Measurements from ENCODE around the gene PCDHGA6.
"Not testable (repeated sequence)": the region's sequence is repeated elsewhere in the genome, so short reads cannot be mapped to it uniquely, and the experiment has no call there.

Gene PCDHGA6

DNA sequence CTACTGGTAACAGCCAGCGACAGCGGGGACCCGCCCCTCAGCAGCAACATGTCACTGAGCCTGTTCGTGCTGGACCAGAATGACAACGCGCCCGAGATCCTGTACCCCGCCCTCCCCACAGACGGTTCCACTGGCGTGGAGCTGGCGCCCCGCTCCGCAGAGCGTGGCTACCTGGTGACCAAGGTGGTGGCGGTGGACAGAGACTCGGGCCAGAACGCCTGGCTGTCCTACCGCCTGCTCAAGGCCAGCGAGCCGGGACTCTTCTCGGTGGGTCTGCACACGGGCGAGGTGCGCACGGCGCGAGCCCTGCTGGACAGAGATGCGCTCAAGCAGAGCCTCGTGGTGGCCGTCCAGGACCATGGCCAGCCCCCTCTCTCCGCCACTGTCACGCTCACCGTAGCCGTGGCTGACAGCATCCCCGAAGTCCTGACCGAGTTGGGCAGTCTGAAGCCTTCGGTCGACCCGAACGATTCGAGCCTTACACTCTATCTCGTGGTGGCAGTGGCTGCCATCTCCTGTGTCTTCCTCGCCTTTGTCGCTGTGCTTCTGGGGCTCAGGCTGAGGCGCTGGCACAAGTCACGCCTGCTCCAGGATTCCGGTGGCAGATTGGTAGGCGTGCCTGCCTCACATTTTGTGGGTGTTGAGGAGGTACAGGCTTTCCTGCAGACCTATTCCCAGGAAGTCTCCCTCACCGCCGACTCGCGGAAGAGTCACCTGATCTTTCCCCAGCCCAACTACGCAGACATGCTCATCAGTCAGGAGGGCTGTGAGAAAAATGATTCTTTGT lies 20.9 kb downstream of the PCDHGA6 start:
- not testable (repeated sequence) for DNase-seq

DNA sequence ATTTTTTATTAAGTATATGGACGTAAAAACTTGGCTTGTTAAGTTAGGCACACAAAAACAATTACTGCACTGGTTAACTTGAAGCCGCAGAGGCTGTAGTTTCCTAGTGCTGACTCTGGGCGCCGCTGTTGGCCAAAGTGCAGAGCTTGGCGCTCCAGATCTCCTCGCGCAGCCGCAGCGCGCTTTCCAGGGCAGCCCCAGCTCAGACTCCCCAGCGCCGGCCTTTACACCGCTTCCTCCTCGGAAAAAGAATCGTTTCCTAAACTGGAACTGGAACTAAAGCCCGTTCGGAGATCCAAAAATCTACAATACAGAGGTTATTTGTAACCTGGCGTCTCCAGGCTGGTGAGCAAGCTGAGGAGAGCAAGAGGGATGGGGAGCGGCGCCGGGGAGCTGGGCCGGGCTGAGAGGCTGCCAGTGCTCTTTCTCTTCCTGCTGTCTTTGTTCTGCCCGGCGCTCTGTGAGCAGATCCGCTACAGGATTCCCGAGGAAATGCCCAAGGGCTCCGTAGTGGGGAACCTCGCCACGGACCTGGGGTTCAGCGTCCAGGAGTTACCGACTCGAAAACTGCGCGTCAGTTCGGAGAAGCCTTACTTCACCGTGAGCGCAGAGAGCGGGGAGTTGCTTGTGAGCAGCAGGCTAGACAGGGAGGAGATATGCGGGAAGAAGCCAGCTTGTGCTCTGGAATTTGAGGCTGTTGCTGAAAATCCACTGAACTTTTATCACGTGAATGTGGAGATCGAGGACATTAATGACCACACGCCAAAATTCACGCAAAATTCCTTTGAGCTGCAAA lies 24.3 kb downstream of the PCDHGA6 start, which contains the start of gene PCDHGB5:
PCDHGB5 (plus strand) TSS at position 192 of the 796 bp plus-strand sequence; CDS start at position 373, 181 bp downstream.
- DNase-seq, result not testable (repeated sequence)

DNA sequence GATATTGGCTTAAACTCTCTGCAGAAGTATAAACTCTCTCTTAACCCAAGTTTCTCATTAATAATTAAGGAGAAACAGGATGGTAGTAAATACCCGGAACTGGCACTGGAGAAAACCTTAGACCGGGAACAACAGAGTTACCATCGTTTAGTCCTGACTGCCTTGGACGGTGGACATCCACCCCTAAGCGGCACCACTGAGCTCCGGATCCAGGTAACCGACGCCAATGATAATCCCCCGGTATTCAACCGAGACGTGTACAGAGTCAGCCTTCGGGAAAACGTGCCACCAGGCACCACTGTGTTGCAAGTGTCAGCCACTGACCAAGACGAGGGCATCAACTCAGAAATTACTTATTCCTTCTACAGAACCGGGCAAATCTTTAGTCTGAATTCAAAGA lies 24.9 kb downstream of the PCDHGA6 start:
- no peak for DNase-seq

DNA sequence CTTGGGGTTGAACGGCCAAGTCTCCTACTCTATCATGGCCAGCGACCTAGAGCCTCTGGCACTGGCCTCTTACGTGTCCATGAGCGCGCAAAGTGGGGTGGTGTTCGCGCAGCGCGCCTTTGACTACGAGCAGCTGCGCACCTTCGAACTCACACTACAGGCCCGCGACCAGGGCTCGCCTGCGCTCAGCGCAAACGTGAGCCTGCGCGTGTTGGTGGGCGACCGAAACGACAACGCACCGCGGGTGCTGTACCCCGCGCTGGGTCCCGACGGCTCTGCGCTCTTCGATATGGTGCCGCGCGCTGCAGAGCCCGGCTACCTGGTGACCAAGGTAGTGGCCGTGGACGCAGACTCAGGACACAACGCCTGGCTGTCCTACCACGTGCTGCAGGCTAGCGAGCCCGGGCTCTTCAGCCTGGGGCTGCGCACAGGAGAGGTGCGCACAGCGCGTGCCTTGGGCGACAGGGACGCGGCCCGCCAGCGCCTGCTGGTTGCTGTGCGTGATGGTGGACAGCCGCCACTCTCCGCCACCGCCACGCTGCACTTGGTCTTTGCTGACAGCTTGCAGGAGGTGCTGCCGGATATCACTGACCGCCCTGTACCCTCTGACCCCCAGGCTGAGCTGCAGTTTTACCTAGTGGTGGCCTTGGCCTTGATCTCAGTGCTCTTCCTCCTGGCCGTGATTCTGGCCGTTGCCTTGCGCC lies 26.0 kb downstream of the PCDHGA6 start:
- no peak for DNase-seq

DNA sequence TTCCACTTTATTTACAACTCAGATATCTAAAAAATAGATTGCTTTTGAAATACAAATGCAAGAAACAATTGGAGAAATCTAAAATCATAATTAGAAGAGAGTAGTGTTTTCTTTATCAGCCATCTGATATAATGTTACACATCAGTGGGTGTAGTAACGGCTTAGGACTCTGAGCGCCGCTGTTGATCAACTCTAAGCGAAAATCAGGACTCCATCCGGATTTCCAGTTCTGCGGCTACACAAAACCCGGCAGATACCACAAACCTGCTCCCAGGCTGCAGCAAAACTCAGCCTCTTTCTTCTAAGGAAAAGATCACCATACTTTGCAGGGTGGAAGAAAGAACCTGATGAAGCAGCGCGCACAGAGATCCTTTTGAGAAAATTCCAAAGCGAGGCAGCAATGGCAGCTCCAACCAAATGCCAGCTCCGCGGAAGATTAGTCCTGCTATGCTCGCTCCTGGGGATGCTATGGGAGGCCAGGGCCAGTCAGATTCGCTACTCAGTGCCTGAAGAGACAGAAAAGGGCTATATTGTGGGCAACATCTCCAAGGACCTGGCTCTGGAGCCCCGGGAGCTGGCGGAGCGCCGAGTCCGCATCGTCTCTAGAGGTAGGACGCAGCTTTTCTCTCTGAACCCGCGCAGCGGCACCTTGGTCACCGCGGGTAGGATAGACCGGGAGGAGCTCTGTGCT lies 29.0 kb downstream of the PCDHGA6 start, which contains the start of gene PCDHGA9:
PCDHGA9 (plus strand) TSS at position 226 of the 691 bp plus-strand sequence; CDS start at position 401, 175 bp downstream.
- no peak for DNase-seq

DNA sequence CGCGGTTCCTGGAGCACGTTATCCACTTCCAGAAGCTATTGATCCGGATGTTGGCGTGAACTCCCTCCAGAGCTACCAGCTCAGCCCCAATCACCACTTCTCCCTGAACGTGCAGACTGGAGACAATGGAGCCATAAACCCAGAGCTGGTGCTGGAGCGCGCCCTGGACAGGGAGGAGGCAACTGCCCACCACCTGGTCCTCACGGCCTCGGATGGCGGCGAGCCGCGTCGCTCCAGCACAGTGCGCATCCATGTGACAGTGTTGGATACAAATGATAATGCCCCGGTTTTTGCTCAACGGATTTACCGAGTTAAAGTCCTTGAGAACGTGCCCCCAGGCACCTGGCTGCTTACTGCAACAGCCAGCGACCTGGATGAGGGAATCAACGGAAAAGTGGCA lies 29.7 kb downstream of the PCDHGA6 start:
- no peak for DNase-seq

DNA sequence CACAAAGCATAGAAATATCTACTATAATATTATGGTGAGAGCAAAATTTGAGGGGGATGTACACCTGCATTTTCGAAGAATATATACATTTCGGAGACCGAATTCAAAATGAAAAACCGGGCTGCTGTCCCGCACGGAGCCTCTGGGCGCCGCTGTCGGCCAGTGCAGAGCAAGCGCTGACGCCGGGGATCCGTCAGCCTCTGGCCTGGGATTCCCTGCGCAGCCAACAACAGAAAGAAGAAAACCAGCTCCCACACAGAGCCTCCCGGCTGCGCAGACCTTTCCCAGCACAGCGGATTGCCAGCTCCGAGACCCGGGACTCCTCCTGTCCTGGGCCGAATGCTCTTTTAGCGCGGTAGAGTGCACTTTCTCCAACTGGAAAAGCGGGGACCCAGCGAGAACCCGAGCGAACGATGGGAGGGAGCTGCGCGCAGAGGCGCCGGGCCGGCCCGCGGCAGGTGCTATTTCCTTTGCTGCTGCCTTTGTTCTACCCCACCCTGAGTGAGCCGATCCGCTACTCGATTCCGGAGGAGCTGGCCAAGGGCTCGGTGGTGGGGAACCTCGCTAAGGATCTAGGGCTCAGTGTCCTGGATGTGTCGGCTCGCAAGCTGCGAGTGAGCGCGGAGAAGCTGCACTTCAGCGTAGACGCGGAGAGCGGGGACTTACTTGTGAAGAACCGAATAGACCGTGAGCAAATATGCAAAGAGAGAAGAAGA lies 34.3 kb downstream of the PCDHGA6 start, which contains the start of gene PCDHGB6:
PCDHGB6 (plus strand) TSS at position 232 of the 716 bp plus-strand sequence; CDS start at position 414, 182 bp downstream.
- DNase-seq, result not testable (repeated sequence)

DNA sequence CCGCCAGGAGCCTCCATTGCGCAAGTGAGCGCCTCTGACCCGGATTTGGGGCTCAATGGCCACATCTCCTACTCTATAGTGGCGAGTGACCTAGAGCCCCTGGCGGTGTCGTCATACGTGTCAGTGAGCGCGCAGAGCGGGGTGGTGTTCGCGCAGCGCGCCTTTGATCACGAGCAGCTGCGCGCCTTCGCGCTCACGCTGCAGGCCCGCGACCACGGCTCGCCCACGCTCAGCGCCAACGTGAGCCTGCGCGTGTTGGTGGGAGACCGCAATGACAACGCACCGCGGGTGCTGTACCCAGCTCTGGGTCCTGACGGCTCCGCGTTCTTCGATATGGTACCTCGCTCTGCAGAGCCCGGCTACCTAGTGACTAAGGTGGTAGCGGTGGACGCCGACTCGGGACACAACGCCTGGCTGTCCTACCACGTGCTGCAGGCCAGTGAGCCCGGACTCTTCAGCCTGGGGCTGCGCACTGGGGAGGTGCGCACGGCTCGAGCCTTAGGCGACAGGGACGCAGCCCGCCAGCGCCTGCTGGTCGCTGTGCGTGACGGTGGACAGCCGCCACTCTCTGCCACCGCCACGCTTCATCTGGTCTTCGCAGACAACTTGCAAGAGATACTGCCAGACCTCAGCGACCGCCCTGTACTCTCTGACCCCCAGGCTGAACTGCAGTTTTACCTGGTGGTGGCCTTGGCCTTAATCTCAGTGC lies 36.1 kb downstream of the PCDHGA6 start:
- no peak for DNase-seq

DNA sequence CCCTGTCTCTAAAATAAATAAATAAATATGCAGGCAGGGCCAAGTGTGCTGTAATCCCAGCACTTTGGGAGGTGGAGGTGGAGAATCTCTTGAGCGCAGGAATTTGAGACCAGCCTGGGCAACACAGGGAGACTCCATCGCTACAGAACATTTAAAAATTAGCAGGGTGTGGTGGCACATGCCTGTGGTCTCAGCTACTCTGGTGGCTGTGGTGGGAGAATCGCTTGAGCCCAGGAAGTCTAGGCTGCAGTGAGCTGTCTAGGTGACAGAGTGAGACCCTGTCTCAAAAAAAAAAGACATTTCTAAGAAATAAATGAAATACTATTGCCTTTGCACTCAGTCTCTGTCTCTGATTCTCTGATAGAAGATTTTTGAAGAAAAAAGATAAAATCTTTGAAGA lies 37.9 kb downstream of the PCDHGA6 start:
- DNase-seq, result no peak

DNA sequence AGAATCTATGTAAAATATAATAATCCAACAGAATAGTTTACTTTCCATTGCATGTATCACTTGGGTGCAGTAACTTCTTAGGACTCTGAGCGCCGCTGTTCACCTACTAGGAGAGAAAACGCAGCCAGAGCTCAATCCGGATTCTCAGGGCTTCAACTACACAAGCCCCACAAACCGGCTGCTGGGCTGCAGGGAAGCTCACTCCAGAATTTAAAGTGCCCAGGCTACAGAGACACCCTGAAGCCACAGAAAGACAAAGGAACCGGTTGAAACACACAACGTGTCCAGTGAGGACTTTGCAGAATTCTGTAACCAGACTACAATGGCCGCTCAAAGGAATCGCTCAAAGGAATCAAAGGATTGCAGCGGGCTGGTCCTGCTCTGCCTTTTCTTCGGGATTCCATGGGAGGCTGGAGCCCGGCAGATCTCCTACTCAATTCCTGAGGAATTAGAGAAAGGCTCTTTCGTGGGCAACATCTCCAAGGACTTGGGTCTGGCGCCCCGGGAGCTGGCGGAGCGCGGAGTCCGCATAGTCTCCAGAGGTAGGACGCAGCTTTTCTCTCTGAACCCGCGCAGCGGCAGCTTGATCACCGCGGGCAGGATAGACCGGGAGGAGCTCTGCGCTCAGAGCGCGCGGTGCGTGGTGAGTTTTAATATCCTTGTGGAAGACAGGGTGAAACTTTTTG lies 39.3 kb downstream of the PCDHGA6 start, which contains the start of gene PCDHGA10:
PCDHGA10 (plus strand) TSS at position 134 of the 686 bp plus-strand sequence; CDS start at position 323, 189 bp downstream.
- DNase-seq, result peak; percentile 18

DNA sequence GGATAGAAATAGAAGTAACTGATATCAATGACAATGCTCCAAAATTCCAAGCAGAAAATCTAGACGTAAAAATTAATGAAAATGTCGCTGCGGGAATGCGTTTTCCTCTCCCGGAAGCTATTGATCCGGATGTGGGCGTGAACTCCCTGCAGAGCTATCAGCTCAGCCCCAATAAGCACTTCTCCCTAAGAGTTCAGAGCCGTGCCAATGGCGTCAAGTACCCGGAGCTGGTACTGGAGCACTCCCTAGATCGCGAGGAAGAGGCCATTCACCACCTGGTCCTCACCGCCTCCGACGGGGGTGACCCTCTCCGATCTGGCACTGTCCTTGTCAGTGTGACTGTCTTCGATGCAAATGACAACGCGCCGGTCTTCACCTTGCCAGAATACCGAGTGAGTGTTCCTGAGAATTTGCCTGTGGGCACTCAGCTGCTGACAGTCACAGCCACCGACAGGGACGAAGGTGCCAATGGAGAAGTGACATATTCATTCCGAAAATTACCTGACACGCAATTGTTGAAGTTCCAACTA lies 39.9 kb downstream of the PCDHGA6 start:
- no peak for DNase-seq

DNA sequence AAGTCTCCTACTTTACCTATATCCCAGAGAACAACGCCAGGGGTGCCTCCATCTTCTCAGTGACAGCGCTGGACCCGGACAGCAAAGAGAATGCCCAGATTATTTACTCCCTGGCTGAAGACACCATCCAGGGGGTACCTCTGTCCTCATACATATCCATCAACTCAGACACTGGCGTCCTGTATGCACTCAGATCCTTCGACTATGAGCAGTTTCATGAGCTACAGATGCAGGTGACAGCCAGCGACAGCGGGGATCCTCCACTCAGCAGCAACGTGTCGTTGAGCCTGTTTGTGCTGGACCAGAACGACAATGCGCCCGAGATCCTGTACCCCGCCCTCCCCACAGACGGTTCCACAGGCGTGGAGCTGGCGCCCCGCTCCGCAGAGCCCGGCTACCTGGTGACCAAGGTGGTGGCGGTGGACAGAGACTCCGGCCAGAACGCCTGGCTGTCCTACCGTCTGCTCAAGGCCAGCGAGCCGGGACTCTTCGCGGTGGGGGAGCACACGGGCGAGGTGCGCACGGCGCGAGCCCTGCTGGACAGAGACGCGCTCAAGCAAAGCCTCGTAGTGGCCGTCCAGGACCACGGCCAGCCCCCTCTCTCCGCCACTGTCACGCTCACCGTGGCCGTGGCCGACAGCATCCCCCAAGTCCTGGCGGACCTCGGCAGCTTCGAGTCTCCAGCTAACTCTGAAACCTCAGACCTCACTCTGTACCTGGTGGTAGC lies 41.0 kb downstream of the PCDHGA6 start:
- not testable (repeated sequence) for DNase-seq

DNA sequence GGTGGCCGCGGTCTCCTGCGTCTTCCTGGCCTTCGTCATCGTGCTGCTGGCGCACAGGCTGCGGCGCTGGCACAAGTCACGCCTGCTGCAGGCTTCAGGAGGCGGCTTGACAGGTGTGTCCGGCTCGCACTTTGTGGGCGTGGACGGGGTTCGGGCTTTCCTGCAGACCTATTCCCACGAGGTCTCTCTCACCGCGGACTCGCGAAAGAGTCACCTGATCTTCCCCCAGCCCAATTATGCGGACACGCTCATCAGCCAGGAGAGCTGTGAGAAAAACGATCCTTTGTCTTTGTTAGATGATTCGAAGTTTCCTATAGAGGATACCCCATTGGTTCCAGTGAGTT lies 41.6 kb downstream of the PCDHGA6 start:
- DNase-seq, result not testable (repeated sequence)

DNA sequence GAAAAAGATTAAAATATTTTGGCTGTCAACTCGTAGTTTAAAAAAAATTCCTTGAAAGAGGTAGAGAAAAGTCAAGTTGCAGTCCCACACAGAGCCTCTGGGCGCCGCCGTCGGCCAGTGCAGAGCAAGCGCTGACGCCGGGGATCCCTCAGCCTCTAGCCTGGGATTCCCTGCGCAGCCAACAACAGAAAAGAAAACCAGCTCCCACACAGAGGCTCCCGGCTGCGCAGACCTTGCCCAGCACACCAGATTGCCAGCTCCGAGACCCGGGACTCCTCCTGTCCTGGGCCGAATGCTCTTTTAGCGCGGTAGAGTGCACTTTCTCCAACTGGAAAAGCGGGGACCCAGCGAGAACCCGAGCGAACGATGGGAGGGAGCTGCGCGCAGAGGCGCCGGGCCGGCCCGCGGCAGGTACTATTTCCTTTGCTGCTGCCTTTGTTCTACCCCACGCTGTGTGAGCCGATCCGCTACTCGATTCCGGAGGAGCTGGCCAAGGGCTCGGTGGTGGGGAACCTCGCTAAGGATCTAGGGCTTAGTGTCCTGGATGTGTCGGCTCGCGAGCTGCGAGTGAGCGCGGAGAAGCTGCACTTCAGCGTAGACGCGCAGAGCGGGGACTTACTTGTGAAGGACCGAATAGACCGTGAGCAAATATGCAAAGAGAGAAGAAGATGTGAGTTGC lies 43.9 kb downstream of the PCDHGA6 start, which contains the start of gene PCDHGB7:
PCDHGB7 (plus strand) TSS at position 184 of the 679 bp plus-strand sequence; CDS start at position 367, 183 bp downstream.
- DNase-seq, result peak; percentile 21

DNA sequence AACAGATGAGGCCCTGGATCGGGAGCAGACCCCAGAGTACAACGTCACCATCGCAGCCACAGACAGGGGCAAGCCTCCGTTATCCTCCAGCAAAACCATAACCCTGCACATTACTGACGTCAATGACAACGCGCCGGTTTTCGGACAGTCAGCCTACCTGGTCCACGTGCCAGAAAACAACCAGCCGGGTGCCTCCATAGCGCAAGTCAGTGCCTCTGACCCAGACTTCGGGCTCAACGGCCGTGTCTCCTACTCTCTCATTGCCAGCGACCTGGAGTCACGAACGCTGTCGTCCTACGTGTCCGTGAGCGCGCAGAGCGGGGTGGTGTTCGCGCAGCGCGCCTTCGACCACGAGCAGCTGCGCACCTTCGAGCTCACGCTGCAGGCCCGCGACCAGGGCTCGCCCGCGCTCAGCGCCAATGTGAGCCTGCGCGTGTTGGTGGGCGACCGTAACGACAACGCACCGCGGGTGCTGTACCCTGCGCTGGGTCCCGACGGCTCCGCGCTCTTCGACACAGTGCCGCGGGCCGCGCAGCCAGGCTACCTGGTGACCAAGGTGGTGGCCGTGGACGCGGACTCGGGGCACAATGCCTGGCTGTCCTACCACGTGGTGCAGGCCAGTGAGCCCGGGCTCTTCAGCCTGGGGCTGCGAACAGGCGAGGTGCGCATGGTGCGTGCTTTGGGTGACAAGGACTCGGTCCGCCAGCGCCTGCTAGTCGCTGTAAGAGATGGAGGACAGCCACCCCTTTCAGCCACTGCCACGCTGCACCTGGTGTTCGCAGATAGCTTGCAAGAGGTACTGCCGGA lies 45.6 kb downstream of the PCDHGA6 start:
- DNase-seq, result no peak

DNA sequence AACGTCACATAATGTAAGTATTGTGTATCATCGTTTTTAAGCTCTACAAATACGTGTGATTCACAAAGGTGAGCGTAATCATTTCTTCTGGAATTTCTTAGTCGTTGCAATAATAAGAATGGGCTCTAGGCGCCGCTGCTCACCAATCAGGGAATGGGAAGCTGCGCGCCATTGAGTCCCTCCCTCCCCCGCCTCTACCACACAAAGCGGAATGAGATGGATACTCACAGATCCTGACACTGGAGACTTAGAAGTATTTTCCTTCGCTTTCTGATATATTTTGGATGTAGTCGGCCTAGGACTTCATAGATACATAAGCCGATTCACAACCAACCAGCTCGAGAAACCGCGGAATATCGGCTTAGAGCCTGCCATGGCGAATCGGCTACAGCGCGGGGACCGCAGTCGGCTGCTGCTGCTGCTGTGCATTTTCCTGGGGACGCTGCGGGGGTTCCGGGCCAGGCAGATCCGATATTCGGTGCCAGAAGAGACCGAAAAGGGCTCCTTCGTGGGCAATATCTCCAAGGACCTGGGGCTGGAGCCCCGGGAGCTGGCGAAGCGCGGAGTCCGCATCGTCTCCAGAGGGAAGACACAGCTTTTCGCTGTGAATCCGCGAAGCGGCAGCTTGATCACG lies 47.3 kb downstream of the PCDHGA6 start, which contains the start of gene PCDHGA11:
PCDHGA11 (plus strand) TSS at position 197 of the 634 bp plus-strand sequence; CDS start at position 374, 177 bp downstream.
- DNase-seq, result no peak

DNA sequence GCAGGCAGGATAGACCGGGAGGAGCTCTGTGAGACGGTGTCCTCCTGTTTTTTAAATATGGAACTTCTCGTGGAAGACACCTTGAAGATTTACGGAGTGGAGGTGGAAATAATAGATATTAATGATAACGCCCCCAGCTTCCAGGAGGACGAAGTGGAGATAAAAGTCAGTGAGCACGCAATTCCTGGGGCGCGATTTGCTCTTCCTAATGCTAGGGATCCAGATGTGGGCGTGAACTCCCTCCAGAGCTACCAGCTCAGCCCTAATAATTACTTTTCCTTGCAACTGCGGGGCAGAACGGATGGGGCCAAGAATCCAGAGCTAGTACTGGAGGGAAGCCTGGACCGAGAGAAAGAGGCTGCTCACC lies 47.8 kb downstream of the PCDHGA6 start:
- no peak for DNase-seq
